ENCODE measurements around the gene KCTD2. TPM values are rescaled to one million over a fixed set of nuclear protein-coding genes. Genes with fewer than 3 reads are reported as not detected.

The KCTD2 gene
- total and polyA plus RNA-seq, 2 of the 13 experiments (the other 11 are each of a cell fraction or from before 2014, with no cell fraction given): 28.3 to 32.6 TPM

DNA sequence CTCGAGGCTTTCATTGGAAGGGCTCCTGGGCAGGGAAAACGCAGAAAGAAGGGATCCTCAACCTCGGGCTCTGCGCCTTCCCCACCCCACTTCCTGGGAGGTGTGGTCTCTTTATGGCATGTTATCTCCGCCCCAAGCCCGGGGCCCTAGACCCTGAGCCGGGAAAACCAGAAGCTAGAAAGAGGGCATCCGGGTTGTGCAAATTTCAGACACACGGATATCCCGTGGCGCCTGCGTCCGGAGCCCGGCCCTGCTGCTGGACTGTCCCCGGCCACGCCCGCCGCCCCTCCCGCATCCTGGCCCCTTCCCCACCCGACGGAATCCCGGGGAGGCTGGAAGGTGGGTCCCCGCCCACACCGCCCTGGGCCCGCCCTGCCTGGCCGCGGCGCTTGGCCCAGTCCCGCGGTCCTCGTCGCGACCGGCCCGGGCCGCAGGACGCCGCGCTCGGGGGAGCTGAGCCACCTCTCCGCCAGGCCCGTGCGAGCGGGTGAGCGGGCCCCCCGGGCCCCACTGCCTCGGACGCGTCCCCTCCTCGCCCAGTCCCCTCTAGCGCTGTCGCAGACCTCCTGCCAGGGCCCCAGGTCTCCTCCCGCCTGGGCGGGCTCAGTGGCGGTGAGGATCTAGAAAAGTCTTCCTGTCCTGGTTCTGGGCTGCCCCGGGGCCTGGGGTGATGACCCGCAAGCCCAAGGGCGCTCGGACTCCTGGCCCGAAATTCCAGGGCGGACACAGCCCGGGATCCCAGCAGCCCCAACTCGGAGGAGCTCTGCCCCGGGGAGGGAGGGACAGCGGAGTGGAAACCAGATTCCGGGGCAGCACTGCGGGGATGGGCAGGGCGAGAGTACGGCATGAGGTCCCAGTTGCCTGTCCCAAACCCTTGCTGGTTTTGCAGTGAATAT, 40.8 kb downstream of the KCTD2 start, which contains the start of gene SLC16A5 (continued):
- TF ChIP-seq ZBTB49 (CRISPR knock-in tag; IDR thresholded peaks at IDR 0.05; ENCODE audit: borderline replicate concordance): no peak
- no peak for TF ChIP-seq ZNF674 (CRISPR knock-in tag; IDR thresholded peaks at IDR 0.05; ENCODE audit: low read depth)
- TF ChIP-seq ZNF570 (CRISPR knock-in tag; IDR thresholded peaks at IDR 0.05; ENCODE audit: borderline replicate concordance): no peak
- TF ChIP-seq MIXL1 (CRISPR knock-in tag; IDR thresholded peaks at IDR 0.05): no peak
- TF ChIP-seq NKX3-1 (CRISPR knock-in tag; IDR thresholded peaks at IDR 0.05): peak; percentile 63; the same call in 1 of the 2 replicates
- TF ChIP-seq NR2C2 (CRISPR knock-in tag; IDR thresholded peaks at IDR 0.05; ENCODE audit: borderline replicate concordance): no peak
- no peak for TF ChIP-seq ZNF644 (CRISPR knock-in tag; IDR thresholded peaks at IDR 0.05; ENCODE audit: low read depth)
- TF ChIP-seq TRIM24 (CRISPR knock-in tag; IDR thresholded peaks at IDR 0.05): no peak
- TF ChIP-seq ZNF225 (CRISPR knock-in tag; IDR thresholded peaks at IDR 0.05): no peak
- no peak; the same call in 1 of the 2 replicates for TF ChIP-seq ZNF414 (CRISPR knock-in tag; IDR thresholded peaks at IDR 0.05)
- no peak for TF ChIP-seq ZNF30 (CRISPR knock-in tag; IDR thresholded peaks at IDR 0.05)
- no peak for TF ChIP-seq SOX6 (IDR thresholded peaks at IDR 0.05)
- TF ChIP-seq SOX6 (CRISPR knock-in tag; IDR thresholded peaks at IDR 0.05): no peak
- TF ChIP-seq REPIN1 (CRISPR knock-in tag; IDR thresholded peaks at IDR 0.05; ENCODE audit: borderline replicate concordance, low read depth): no peak
- TF ChIP-seq, protein P1, sequence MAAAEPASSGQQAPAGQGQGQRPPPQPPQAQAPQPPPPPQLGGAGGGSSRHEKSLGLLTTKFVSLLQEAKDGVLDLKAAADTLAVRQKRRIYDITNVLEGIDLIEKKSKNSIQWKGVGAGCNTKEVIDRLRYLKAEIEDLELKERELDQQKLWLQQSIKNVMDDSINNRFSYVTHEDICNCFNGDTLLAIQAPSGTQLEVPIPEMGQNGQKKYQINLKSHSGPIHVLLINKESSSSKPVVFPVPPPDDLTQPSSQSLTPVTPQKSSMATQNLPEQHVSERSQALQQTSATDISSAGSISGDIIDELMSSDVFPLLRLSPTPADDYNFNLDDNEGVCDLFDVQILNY (CRISPR knock-in tag; conservative IDR thresholded peaks at IDR 0.05): no peak; the same call in 1 of the 2 replicates
- TF ChIP-seq ZNF766 (CRISPR knock-in tag; IDR thresholded peaks at IDR 0.05; ENCODE audit: borderline replicate concordance): peak; percentile 68; the same call in 1 of the 2 replicates
- TF ChIP-seq ZNF44 (CRISPR knock-in tag; IDR thresholded peaks at IDR 0.05): no peak
- no peak for TF ChIP-seq DPF2 (CRISPR knock-in tag; IDR thresholded peaks at IDR 0.05; ENCODE audit: borderline replicate concordance, low read depth)
- peak; percentile 89 for TF ChIP-seq RBFOX2 (IDR thresholded peaks at IDR 0.05; ENCODE audit: low read depth, low read length)
- TF ChIP-seq, protein P2, sequence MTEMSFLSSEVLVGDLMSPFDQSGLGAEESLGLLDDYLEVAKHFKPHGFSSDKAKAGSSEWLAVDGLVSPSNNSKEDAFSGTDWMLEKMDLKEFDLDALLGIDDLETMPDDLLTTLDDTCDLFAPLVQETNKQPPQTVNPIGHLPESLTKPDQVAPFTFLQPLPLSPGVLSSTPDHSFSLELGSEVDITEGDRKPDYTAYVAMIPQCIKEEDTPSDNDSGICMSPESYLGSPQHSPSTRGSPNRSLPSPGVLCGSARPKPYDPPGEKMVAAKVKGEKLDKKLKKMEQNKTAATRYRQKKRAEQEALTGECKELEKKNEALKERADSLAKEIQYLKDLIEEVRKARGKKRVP (CRISPR knock-in tag; IDR thresholded peaks at IDR 0.05): no peak
- no peak; the same call in 1 of the 2 replicates for TF ChIP-seq TSC22D2 (CRISPR knock-in tag; IDR thresholded peaks at IDR 0.05; ENCODE audit: borderline replicate concordance)
- TF ChIP-seq ZNF546 (CRISPR knock-in tag; conservative IDR thresholded peaks at IDR 0.05): no peak; the same call in none of the 2 replicates
- no peak; a peak in 1 of 4 replicates for TF ChIP-seq POLR2A (IDR thresholded peaks at IDR 0.05; ENCODE audit: insufficient read depth in 1 of 2, low read depth in 2 of 2, low read length in 2 of 2)
- TF ChIP-seq GLI4 (CRISPR knock-in tag; IDR thresholded peaks at IDR 0.05; ENCODE audit: borderline replicate concordance): no peak
- TF ChIP-seq SATB2 (CRISPR knock-in tag; IDR thresholded peaks at IDR 0.05): no peak
- 0 out of 2 replicates have a peak, but pooled peaks have one; percentile 14 for TF ChIP-seq ZNF816 (CRISPR knock-in tag; IDR thresholded peaks at IDR 0.05; ENCODE audit: borderline replicate concordance)
- no peak for TF ChIP-seq ZMYM4 (CRISPR knock-in tag; IDR thresholded peaks at IDR 0.05)

Measured in HepG2 (cell line).